ENCODE measurements around the gene HAGHL. TPM values are rescaled to one million over a fixed set of nuclear protein-coding genes. Genes with fewer than 3 reads are reported as not detected.

HAGHL gene
- total and polyA plus RNA-seq, 2 of the 8 experiments (the other 6 are each of a cell fraction or from before 2014, with no cell fraction given): 26.6 to 26.9 TPM

- no peak for TF ChIP-seq BCL11A (IDR thresholded peaks at IDR 0.05; ENCODE audit: low read depth in 2 of 2, low read length in 2 of 2)
- TF ChIP-seq GABPA (IDR thresholded peaks at IDR 0.05; ENCODE audit: borderline replicate concordance, insufficient read depth, low read length): peak; percentile 82; the same call in 1 of the 2 replicates
- TF ChIP-seq SUZ12 (IDR thresholded peaks at IDR 0.05; ENCODE audit: low read length): peak; percentile 44; the same call in 1 of the 2 replicates
- no peak for TF ChIP-seq GTF2F1 (IDR thresholded peaks at IDR 0.05; ENCODE audit: borderline replicate concordance, low read depth, low read length)
- TF ChIP-seq EGR1 (IDR thresholded peaks at IDR 0.05; ENCODE audit: borderline replicate concordance, low read depth, low read length): 0 out of 2 replicates have a peak, but pooled peaks have one; percentile 31
- peak; percentile 32 for TF ChIP-seq TAF7 (optimal IDR thresholded peaks at IDR 0.05; ENCODE audit: borderline replicate concordance, low read depth, low read length)
- peak; percentile 67 for TF ChIP-seq MAX (IDR thresholded peaks at IDR 0.05)
- TF ChIP-seq RAD21 (IDR thresholded peaks at IDR 0.05 in 1 of 2, conservative IDR thresholded peaks at IDR 0.05 in 1 of 2; ENCODE audit: low read depth in 2 of 2, low read length in 2 of 2): peak in 1 of 2 experiments; percentile 1; a peak in 1 of 4 replicates
- peak; percentile 95 for TF ChIP-seq SIN3A (conservative IDR thresholded peaks at IDR 0.05 in 1 of 2, IDR thresholded peaks at IDR 0.05 in 1 of 2; ENCODE audit: low read depth in 1 of 2, low read length in 2 of 2)
- TF ChIP-seq ASH2L (IDR thresholded peaks at IDR 0.05; ENCODE audit: low read length): peak; percentile 21
Observed at GRCh38 chr16:700684-701584, 26.0 kb upstream of the HAGHL start (continued).

Measured in H1 (cell line).